SHP77 (cell line): ENCODE measurements around the gene ZNF568.

ENCODE experiments used
- DNase-seq, 2 experiments: peaks; one replicate each; lab custom pipeline; 2025; lab: John Stamatoyannopoulos, UW

The ZNF568 gene

DNA sequence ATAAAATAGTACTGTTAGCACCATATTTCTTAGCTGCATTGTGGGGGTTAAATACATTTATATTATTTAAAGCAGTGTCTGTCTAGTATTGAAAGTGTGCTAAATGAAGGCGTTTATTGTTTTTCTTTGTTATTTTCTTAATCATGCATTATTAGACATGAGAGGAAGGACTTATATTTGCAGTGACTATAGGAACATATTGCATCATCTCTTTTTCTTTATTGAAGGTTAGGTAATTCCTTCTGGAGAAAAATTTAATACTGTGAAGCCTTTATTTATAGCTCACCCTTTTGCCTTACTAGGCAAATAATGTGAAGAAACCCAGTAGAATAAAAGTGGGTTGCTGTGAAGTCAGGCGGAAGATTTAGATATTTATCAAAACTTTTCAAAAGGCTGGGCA lies 83.2 kb downstream of the ZNF568 start:
- DNase-seq: no peak

DNA sequence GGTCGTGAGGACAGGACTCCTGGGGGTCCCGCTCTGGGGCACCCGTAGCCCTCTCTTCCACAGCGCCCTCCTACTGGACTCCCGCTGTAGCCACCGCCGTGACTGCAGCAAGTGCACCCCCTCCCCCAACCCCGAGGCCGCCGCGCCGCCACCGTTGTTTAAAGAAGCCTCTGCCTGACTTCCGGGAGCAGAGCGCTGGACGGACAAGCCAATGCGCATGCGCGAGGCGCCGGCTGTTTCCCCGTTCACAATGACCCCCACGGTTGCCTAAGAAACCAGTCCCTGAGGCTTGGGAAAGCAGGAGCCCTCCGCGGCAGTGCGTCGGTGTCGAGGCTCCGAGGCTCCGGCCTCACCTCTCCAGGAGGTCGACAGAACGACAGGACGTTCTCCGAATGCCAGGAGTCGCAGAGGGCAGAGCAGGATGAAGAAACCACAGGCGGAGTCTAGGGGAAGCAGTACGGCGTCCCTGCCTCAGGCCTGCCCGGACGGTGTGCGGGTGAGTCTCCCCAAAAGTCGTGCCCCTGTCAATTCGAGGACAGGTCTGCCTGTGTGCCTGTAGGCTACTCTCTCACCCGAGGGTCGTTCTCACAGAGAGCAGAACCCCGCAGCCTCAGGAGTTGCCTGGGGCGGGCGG lies 91.6 kb downstream of the ZNF568 start:
- DNase-seq: no peak

DNA sequence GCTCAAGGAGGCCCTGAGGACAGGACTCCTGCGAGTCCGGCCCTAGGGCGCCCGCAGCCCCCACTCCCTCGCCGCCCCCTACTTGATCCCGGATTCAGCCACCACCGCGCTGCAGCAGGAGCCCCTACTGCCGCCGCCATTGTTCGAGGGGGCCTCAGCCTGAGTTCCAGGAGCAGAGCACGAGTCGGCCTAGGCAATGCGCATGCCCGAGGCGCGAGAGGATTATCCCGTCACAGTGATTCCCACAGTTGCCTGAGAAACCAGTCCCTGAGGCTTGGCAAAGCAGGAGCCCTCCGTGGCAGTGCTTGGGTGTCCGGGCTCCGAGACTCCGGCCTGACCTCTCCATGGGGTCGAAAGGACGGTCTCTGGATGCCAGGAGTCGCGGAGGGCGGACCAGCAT lies 93.7 kb downstream of the ZNF568 start:
- DNase-seq: no peak

DNA sequence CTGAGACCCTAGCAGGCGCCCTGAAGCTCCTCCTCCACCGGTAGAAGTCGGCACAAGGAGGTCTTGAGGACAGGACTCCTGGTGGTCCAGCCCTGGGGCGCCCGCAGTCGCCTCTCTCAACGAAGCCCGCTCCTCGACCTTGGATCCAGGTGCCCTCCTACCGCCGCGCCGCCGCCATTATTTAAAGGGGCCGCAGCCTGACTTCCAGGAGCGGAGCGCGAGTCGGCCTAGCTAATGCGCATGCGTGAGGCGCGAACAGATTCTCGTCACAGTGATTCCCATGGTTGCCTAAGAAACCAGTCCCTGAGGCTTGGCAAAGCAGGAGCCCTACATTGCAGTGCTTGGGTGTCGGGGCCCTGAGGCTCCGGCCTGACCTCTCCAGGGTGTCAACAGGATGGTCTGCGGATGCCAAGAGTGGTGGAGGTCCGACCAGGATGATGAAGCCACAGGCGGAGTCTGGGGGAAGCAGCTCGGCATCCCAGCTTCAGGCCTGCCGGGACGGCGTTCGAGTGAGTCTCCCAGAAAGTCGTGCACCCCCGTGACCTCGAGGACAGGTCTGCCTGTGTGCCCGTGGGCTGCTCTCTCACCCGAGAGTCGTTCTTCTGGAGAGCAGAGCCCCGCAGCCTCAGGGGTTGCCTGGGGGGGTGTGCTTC lies 96.1 kb downstream of the ZNF568 start:
- no peak for DNase-seq

DNA sequence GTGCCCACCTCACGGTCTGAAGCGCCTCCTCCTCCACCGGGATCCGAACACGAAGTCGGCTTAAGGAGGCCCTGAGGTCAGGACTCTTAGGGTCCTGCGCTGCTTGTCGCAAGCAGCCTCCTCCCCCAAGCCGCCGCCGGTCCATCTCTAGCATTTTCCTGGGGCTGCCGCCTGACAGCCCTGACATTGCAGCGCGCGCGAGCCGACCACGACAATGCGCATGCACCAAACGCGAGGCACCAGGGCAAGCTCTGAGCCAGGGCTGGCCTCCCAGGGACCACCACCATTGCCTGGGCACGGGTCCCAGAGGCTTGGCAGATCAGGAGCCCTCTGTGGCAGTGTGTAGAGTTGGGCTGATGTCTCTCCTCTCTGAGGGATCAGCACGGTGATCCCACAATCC lies 98.3 kb downstream of the ZNF568 start:
- no peak for DNase-seq

DNA sequence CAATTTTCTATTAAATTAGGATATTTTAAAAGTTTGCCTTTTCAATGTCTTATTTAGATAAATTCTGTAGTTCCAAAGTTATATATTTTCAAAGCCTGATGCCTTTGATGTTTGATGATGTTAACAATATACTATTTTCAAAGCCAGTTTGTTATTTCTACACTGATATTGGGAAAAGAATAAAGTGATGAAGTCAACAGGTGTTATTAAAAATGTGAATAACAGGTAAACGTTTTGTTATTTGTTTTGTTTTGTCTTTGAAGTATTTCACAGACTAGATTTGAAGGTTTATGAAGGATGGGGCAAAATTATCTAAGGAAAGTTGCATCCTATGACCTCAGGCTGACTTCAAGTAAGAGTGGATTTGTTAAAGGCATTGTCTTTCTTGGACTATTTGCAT lies 129.0 kb downstream of the ZNF568 start:
- no peak for DNase-seq
